HG02885 (cell line): ENCODE results near the gene DPP6.
"Not testable (repeated sequence)": the region's sequence is repeated elsewhere in the genome, so short reads cannot be mapped to it uniquely, and the experiment has no call there.

Experiments
- ATAC-seq: cut with Tn5 transposase; IDR thresholded peaks from one replicate; pipeline ENCODE4 v1.9.1; 2021; ENCODE audit warnings: mild to moderate bottlenecking; ENCODE audit not compliant: unreplicated experiment, poor library complexity

Gene DPP6

GRCh38 chr7:154051643-154052529 lies at the start of gene DPP6:
Gene DPP6 (plus strand): TSS chr7:154052398.
- ATAC-seq = not testable (repeated sequence)

- ATAC-seq = not testable (repeated sequence)
Measured at GRCh38 chr7:154009423-154009911, 42.7 kb upstream of the DPP6 start.

- ATAC-seq = not testable (repeated sequence)
Measured at GRCh38 chr7:154010726-154011568, 41.3 kb upstream of the DPP6 start.

GRCh38 chr7:154012800-154013199 lies 39.4 kb upstream of the DPP6 start:
- not testable (repeated sequence) for ATAC-seq

GRCh38 chr7:154015636-154016035 lies 36.6 kb upstream of the DPP6 start:
- not testable (repeated sequence) for ATAC-seq

- not testable (repeated sequence) for ATAC-seq
Measured at GRCh38 chr7:154018354-154018753, 33.8 kb upstream of the DPP6 start.

GRCh38 chr7:154027805-154028204 lies 24.4 kb upstream of the DPP6 start:
- ATAC-seq = not testable (repeated sequence)

GRCh38 chr7:154030476-154031080 lies 21.6 kb upstream of the DPP6 start:
- not testable (repeated sequence) for ATAC-seq

- ATAC-seq = peak; percentile 87
Measured at GRCh38 chr7:154039466-154040165, 12.6 kb upstream of the DPP6 start.

- ATAC-seq = not testable (repeated sequence)
Measured at GRCh38 chr7:154050394-154050793, 1.8 kb upstream of the DPP6 start.

- ATAC-seq = not testable (repeated sequence)
Measured at GRCh38 chr7:154051006-154051642, 1.1 kb upstream of the DPP6 start.

GRCh38 chr7:154052530-154053252 lies 493 bp downstream of the DPP6 start:
- not testable (repeated sequence) for ATAC-seq

GRCh38 chr7:154053466-154054312 lies 1.5 kb downstream of the DPP6 start:
- not testable (repeated sequence) for ATAC-seq

- not testable (repeated sequence) for ATAC-seq
Measured at GRCh38 chr7:154054664-154055063, 2.5 kb downstream of the DPP6 start.

GRCh38 chr7:154055491-154056106 lies 3.4 kb downstream of the DPP6 start:
- ATAC-seq = not testable (repeated sequence)

GRCh38 chr7:154058783-154059182 lies 6.6 kb downstream of the DPP6 start:
- ATAC-seq = not testable (repeated sequence)

- ATAC-seq = not testable (repeated sequence)
Measured at GRCh38 chr7:154060551-154060950, 8.4 kb downstream of the DPP6 start.
